ENCODE measurements around the gene CDK5R2. TPM values are rescaled to one million over a fixed set of nuclear protein-coding genes. Genes with fewer than 3 reads are reported as not detected.

CDK5R2 gene
- polyA plus RNA-seq, 3 donors = 0.06 to 0.58 TPM; not detected in 1

DNA sequence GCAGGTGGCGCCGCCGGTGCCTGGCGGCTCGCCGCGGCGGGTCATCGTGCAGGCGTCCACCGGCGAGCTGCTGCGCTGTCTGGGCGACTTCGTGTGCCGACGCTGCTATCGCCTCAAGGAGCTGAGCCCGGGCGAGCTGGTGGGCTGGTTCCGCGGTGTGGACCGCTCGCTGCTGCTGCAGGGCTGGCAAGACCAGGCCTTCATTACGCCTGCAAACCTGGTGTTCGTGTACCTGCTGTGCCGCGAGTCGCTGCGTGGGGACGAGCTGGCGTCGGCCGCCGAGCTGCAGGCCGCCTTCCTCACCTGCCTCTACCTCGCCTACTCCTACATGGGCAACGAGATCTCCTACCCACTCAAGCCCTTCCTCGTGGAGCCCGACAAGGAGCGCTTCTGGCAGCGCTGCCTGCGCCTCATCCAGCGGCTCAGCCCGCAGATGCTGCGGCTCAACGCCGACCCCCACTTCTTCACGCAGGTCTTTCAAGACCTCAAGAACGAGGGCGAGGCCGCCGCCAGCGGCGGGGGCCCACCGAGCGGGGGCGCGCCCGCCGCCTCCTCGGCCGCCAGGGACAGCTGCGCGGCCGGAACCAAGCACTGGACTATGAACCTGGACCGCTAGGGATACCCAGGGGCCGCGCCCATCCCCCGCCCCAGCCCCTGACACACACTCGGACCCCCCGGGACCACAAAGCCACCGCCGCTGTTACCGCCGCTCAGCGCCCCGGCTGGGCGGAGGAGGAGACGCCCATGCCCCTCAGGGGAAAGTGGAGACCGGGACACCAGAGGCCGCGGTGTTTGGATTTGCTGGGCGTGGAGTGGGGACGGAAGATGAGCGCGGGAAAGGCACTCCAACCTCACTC, 1.1 kb downstream of the CDK5R2 start:
- 2 to 4% (median 3%) methylated on average over 83 to 87 of the region's 87 CpGs for whole genome bisulfite sequencing, 3 donors
- H3K27ac ChIP-seq (ENCODE audit: low read depth, low read length) = no peak overlapping the region

DNA sequence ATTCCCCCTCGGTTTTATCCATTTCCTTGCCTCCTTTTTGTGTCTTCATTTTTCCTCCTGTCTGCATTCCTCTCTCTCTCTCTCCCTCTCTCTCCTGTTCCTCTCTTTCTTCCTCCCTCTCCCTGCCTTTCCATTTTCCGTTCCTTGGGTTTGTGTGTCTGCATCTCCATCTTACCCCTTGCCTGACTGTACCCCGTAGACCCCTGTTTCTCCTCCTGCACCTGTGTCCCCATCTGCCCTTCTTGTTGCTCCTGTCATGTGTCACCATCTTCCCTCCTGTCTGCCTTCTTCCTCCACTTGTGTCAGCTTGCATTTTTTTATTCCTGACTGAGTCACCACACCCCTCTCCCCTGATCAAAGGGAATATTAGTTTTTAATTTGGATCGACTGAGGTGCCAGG, 1.8 kb downstream of the CDK5R2 start:
- no peak overlapping the region for H3K27ac ChIP-seq (ENCODE audit: low read depth, low read length)
- 4 to 8% (median 8%) methylated on average over 4 of the region's 4 CpGs for WGBS, 3 donors

DNA sequence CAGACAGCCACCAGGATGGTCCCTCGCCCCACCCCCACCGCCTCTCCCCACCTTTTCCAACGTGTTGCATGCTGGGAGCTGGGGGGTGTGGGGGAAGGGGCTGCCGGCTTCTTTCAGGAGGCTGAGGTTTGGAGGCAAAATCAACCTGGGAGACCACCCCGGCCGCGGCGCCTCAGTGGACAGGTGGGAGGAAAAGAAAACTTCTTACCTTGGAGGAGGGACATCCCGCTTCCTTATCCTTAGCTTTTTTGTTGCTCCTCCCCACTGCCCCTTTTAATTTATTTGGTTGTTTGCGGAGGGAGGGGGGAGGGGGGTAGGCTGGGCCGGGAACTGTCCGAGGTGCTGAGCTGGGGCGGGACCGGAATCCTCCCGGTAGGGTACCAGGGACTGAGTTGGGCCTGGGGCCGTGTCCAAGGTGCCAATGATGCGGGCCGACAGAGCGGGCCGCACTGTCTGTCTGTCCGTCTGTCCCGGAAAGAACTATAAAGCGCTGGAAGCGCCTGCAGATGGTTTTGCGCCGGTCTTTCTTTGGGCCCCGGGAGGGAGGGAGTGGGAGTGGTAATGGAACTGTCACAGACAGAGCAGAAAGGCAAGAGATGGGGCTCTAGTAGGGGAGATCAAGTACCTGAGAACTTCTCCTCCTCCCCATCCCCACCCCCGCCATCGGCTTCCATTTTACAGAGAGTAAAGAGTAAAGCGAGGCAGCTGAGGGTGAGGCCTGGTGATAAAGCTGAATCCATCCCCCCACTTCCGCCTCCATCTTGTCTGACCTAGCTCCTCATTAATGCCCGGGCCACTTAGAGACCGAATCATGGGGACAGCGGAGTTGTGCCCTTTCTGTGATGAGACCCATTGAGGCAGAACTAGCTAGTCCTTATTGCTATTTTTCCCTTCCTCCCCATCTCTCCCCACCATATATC, 2.4 kb downstream of the CDK5R2 start:
- 9 to 12% (median 12%) methylated on average over 34 of the region's 34 CpGs for WGBS, 3 donors
- H3K27ac ChIP-seq (ENCODE audit: low read depth, low read length) = no peak overlapping the region

DNA sequence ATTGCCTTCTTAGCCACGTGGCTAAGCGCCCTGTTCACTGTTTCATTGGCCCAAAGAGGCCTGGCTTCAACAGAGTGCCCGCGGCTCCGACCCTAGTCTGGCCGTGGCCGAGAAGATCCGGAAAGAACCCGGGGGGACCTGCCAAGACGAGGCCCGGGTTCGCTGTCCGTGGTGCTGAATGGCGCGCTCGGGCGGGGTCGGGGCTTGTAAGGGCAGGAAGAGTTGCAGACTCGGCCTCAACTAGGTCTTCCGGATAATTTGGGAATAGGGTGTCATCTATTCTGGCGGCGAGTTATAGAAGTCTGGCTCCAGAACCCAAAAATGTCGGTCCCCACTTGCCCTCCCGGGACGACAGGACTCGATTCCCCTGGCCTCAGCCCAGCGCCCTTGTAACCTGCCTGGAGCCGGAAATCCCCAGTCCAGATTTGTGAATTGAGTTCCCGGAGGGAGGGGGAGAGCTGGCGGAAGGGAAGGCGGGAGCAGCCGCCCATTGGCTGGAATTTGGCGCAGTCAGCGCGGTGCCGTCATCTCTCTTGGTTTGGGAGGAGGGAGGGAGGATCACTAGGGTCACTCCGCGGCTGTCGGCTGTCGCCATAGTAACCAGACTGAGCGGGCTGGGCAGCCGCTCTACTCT, 3.5 kb downstream of the CDK5R2 start:
- WGBS, 3 donors = 1 to 4% (median 3%) methylated on average over 42 of the region's 42 CpGs

DNA sequence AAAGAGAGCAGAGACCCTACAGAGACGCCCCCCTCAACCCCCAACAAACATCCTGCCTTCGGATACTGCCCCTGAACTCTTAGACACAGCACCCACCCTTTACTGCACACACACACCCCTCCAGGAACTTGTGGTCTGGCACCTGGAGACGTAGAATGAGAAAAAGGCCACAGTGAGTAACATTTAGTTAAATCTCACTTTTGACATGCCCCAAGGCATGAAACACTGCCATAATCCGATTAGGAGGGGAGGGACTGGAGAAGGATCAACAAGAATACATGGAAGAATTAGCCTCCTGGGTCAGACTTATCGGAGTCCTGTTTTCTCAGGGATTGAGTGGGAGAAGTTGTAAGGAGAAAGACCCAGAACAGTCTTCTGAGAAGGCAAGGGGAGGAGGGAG, 4.1 kb downstream of the CDK5R2 start:
- WGBS, 3 donors = 7 to 16% (median 14%) methylated on average over 5 of the region's 5 CpGs
- no peak overlapping the region for H3K27ac ChIP-seq (ENCODE audit: low read depth, low read length)

More for the DNA sequence above, 3.5 kb downstream of the CDK5R2 start:
- H3K27ac ChIP-seq (ENCODE audit: low read depth, low read length) = no peak overlapping the region

DNA sequence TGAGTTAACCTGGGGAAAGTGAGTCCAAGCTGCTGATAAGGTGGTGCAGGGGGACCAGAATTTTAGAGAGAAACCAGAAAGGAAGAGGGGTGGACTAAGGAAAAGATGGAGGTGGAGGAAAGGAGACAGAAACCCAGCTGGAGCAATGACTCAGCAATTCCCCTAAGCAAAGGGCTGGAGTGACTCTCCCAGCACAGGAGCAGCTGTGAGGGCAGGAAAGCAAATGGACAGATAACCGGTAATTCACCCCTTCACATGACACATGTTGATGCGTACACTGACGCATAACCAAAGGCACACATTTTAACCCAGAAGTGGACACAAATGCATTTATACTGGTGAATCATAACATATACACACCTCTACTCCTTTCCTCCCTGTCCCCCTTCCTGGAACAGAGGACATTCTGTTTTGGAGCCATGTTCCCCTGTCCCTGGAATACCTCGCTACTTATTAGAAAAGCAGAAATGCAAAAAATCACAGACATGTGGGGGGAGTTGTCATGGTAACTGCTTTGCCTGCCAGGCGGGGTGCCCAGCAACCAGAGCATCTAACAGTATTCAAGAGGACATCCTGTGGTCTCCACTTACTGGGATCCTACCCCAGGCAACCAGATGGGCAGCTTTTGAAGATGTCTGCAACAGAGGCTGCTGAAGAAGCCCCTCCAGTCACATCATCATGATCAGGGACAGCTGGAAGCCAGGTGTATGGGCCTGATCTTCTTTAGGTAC, 4.7 kb downstream of the CDK5R2 start:
- no peak overlapping the region for H3K27ac ChIP-seq (ENCODE audit: low read depth, low read length)
- 23 to 40% (median 38%) methylated on average over 5 of the region's 5 CpGs for WGBS, 3 donors

DNA sequence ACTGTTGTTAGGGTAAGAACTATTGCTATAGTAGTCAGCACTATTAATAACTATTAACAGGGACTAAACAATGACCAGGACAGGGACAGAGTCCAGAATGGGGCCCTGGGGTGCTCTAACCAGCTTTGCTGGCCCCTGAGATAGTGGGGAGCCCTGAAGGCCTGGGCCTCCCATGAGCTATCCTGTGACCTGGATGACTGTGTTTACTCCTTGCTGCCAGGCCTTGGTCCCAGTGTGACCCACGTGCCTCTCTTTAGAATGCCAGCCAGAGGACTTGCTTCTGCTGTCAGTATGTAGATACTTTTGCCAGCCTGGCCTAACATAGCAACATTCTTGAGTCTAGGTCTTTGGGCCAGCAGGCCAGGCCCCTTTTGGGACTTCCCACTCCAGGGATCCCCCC, 11.4 kb downstream of the CDK5R2 start:
- no peak overlapping the region for H3K27ac ChIP-seq (ENCODE audit: low read depth, low read length)
- WGBS, 3 donors = 12 to 34% (median 20%) methylated on average over 1 of the region's 1 CpG

DNA sequence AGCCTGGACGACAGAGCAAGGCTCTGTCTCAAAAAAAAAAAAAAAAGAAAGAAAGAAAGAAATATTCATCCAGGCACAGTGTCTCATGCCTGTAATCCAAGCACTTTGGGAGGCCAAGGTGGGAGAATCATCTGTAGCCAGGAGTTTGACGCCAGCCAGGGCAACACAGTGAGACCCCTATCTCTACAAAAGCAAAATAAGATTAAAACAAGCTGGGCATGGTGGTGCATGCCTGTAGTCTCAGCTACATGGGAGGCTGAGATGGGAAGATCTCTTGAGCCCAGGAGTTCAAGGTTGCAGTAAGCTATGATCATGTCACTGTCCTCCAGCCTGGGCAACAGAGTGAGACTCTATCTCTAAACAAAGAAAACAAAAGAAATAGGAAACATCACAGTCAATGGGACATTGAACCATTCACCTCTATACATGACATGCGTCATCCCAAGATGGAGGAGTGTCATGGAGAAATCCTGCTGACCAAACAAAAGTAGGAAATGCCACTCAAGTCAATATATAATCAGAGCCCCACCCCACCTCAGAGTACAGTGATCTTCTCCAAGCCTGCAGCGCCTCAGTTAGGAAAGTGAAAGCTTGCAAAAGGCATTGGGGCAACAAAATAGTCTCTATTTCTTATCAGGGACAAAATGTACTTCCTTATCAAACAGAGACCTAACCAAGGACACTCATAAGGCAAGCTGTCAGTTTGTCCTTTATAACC, 15.8 kb downstream of the CDK5R2 start:
- whole genome bisulfite sequencing, 3 donors = 54 to 68% (median 65%) methylated on average over 4 of the region's 4 CpGs
- no peak overlapping the region for H3K27ac ChIP-seq (ENCODE audit: low read depth, low read length)

DNA sequence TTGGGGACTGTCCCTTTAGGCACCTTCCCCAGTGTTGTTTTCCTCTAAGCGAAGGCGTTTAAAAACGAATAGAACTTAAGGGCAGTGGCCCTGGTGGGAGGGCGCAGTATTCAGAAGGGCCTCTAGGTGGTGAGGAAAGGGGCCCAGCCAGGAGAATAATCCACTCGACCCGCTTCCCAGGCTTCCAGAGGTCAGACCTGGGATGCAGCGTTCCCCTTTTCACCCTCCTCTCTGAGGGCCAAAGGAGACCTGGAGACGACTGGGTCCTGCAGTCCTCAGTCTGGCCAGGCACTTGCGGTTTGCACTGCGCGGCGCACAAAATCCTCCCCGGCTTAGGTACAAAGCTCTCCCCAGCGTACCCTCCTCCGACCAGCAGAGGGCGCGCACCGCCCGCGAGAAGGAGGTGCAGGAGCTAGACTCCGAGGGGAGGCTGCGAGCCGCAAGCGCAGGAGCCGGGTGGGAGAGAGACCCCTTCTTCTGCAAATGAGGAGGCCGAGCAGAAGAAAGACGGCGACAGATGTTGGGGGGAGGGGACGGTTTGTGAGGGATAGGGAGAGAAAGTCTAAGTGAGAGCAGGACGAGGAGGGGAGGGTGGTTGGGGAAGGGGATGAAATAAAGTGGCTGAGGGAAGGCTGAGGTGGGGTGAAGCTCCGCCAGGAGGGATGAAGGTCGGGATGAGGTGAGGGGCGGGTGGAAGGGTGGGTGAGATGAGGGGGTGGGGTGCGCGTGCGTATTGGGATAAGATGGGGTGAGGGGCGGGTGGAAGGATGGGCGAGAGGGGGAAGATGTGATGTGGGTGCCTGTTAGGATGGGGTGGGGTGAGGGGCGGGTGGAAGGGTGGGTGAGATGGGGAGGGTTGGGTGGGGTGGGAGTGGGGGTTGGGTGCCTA, 20.6 kb downstream of the CDK5R2 start:
- 2 to 4% (median 4%) methylated on average over 38 to 39 of the region's 39 CpGs for WGBS, 3 donors

DNA sequence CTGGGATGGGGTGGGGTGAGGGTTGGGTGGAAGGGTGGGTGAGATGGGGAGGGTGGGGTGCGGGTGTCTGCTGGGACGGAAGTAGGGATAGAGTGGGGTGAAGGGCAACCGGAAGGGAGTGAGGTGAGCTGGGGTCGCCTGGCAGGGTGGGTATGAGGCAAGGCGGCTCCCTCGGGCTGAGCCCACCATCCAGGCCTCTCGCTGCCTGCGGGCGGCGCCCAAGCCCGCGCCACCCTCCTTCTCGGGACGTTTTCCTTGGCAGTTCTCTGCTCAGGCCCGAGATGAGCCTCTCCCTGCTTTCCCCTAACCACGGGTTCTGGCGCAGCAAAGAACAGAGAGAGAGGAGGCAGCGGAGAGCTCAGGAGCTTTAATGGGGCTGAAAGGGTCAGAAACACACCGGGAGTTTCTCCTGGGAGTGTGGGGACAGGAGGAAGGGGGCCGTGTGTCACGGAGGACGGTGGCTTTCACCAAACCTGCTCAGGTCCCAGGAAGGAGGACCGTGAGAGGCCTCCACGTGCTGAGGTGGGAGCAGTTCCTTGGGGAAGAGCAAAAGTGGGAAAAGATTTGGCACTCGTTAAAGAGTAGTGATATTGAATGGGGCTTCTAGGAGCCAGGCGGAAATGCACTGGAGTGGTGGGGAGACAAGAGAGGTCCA, 21.4 kb downstream of the CDK5R2 start:
- no peak overlapping the region for H3K27ac ChIP-seq (ENCODE audit: low read depth, low read length)
- 3 to 5% (median 4%) methylated on average over 21 to 26 of the region's 26 CpGs for WGBS, 3 donors

More for the DNA sequence above, 20.6 kb downstream of the CDK5R2 start:
- no peak overlapping the region for H3K27ac ChIP-seq (ENCODE audit: low read depth, low read length)

DNA sequence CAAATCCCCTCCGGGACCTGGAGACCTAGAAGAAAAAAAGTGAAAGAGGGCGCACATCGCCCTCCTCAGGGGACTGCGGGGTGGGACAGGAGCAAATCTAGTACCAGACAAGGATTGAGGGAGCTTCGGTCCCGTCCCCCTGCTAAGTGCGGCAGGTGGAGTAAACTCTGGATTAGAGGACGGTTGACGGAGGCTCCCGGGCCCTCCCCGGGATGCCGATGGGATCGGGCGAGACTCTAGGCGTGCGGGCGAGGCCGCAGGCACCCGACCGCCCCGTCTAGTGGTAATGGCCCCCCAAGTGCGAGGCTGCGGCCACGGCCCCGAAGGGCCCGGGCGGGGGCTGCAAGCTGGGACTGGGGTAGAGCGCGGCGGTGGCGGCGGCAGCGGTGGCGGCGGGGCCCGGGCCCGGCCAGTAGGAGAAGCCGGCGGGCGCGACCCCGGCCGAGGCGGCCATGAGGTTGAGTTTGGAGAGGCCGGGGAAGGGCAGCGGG, 22.0 kb downstream of the CDK5R2 start:
- 2 to 4% (median 3%) methylated on average over 45 to 46 of the region's 46 CpGs for WGBS, 3 donors

DNA sequence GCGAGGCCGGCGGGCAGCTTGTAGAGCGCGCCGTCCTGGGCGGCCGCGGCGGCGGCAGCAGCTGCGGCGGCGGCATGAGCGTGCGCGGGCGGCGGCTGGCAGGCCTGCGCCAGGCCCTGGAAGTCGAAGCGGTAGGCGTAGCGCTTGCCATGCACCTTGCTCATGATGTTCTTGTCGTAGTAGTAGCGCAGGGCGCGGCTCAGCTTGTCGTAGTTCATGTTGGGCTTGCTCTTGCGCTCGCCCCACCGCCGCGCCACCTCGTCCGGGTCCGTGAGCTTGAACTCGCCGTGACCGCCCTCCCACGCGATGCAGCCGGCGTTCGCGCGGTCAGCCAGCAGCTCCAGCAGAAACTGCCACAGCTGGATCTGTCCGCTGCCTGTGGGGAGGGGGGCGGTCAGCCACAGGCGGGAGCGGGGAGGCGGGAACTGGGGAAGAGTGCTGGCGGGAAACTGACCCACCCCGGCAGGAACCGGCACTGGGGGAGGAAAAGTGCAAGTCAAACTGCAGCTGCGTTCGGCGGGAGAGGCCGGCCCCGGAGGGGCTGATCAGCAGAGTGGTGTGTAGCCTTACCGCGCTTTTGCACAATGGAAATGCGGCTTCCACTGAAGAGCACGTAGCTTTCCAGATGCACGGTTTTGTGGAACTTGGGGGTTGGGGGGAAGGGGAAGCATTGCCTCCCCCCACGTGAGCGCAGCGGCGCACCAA, 22.6 kb downstream of the CDK5R2 start:
- H3K27ac ChIP-seq (ENCODE audit: low read depth, low read length) = no peak overlapping the region
- WGBS, 3 donors = 1 to 3% (median 1%) methylated on average over 56 to 69 of the region's 69 CpGs

More for the DNA sequence above, 22.0 kb downstream of the CDK5R2 start:
- no peak overlapping the region for H3K27ac ChIP-seq (ENCODE audit: low read depth, low read length)

DNA sequence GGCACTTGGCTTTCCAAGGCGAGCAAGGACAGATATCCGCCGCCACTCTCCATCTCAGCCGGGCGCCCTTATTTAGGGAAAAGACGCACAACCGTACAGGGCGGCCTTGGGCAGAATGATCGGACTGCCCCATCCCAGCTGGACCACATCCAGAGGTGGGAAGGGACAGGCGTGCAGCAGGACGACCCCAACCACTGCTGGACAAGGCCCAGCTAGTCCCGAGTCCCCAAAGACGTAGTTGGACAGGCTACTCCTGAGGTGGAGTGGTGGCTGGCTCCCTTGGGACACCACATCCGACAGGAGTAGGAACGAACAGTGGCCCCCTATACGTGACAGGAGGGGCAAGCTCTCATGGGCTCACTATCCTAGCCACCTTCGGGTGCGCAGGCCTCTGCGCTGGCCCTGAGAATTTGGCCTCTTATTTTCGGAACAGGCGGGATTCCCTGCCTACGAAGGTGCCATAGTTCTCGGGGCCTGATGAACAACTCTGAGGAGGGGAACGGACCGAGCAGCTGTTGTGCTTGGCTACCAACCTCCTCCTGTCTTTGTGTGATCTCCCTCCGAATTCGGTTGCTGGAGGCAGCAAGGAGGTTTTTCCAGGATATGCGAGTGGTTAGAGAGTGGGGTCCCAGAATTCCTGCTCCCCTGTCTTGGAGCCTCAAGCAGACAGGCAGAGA, 23.3 kb downstream of the CDK5R2 start:
- H3K27ac ChIP-seq (ENCODE audit: low read depth, low read length) = no peak overlapping the region
- 6 to 7% (median 7%) methylated on average over 28 of the region's 28 CpGs for WGBS, 3 donors

DNA sequence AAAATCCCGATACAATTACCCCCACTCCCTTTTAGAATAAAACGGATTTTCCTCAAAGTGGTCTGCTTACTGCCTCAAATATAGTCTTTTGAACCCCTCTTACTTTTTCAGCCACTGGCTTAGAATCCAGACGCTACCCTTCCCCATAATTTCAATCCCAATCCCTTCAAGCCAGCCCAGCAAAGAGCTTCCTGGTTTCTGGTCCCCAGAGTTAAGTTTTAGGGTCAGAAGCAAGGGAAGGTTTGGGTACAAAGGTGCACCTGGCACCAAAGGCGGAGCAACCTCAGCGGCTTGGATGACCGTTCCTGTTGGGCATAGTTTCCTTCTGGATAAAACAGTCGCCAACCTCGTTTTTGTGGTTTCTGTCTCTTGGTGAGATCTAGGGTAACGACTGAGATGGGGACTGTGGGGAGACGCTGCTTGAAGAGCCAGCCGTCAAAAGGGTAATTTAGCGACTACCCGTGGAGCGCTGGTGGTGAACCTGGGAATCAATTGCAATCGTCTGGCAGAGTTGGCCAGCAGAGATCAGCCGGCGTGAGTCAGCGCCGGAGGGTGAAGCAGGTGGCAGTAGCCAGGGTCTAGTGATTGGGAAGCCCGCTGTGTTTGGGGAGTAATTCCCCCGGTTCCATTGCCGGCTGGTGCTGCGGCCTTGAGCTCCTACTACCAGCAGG, 23.9 kb downstream of the CDK5R2 start:
- WGBS, 3 donors = 7 to 12% (median 9%) methylated on average over 23 of the region's 23 CpGs
- H3K27ac ChIP-seq (ENCODE audit: low read depth, low read length) = no peak overlapping the region

DNA sequence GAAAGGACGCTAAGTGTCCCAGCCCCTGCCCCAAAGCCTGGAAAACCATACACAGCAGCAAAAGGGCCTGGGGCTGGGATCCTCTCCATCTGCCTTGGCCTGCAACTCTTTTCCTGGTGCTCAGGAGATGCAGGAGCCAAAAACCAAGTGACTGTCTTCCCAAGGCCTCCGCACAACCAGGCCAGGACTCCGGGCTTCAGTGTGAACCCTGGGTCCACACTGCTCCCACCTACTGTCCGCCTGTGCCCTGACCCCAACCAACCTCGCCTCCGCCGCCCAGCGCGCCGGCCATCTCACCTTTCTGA, 24.4 kb downstream of the CDK5R2 start:
- WGBS, 3 donors = 7 to 8% (median 8%) methylated on average over 10 of the region's 10 CpGs
- no peak overlapping the region for H3K27ac ChIP-seq (ENCODE audit: low read depth, low read length)
